Fibroblast of lung (primary cell): Measurements from ENCODE around the gene OR2A12. TPM values are rescaled to one million over a fixed set of nuclear protein-coding genes. Genes with fewer than 3 reads are reported as not detected.
A peak's percentile ranks its signal among the peaks of the same experiment; 100 is the strongest.

Source experiments
- DNase-seq, 2 donors: peaks; one replicate each; pipeline versions ENCODE4 v3.0.0 to v3.0.0-alpha.2; 2010; ENCODE audit warnings: low read depth in 2 of 2
- H2AFZ ChIP-seq: 2 replicates; pipeline ENCODE4 v1.5.1; 2012; ENCODE audit warnings: low read length, control low read depth, inconsistent platforms
- H3K27ac ChIP-seq: 2 replicates; pipeline ENCODE4 v1.5.1; 2011; ENCODE audit warnings: low read length, control low read depth; ENCODE audit not compliant: insufficient read depth
- H3K27me3 ChIP-seq: 2 replicates; pipeline ENCODE4 v1.5.1; 2011; ENCODE audit warnings: mild to moderate bottlenecking, low read length; ENCODE audit not compliant: control insufficient read depth, insufficient read depth
- H3K36me3 ChIP-seq: 2 replicates; pipeline ENCODE4 v1.5.1; 2011; ENCODE audit warnings: low read length; ENCODE audit not compliant: control insufficient read depth, insufficient read depth
- H3K4me1 ChIP-seq: 2 replicates; pipeline ENCODE4 v1.5.1; 2011; ENCODE audit warnings: low read length; ENCODE audit not compliant: control insufficient read depth, insufficient read depth; ENCODE audit errors: extremely low read depth
- H3K4me2 ChIP-seq: 2 replicates; pipeline ENCODE4 v1.5.1; 2011; ENCODE audit warnings: low read length, control low read depth; ENCODE audit not compliant: insufficient read depth; ENCODE audit errors: extremely low read depth
- H3K4me3 ChIP-seq, 4 experiments: fragments of 200-600 bp in 1 of 4; sonication (generic) in 1 of 4; replicated peaks in 1 of 4; 2 replicates each; pipeline ENCODE4 v1.5.1; 2011 to 2016; ENCODE audit warnings: low read length in 4 of 4, low read depth in 3 of 4, mild to moderate bottlenecking in 3 of 4, control low read depth in 2 of 4, inconsistent platforms in 1 of 4, mixed read lengths in 1 of 4; ENCODE audit not compliant: insufficient read depth in 1 of 4; ENCODE audit errors: control extremely low read depth in 1 of 4
- H3K79me2 ChIP-seq: 2 replicates; pipeline ENCODE4 v1.5.1; 2012; ENCODE audit warnings: mild to moderate bottlenecking, low read length, inconsistent platforms; ENCODE audit not compliant: control insufficient read depth, insufficient read depth
- H3K9ac ChIP-seq: 2 replicates; pipeline ENCODE4 v1.5.1; 2011; ENCODE audit warnings: mild to moderate bottlenecking, low read length, control low read depth; ENCODE audit not compliant: insufficient read depth
- H3K9me3 ChIP-seq: 2 replicates; pipeline ENCODE4 v1.5.1; 2012; ENCODE audit warnings: low read depth, low read length; ENCODE audit not compliant: control insufficient read depth, insufficient read depth
- H4K20me1 ChIP-seq: 2 replicates; pipeline ENCODE4 v1.5.1; 2011; ENCODE audit warnings: low read length; ENCODE audit not compliant: control insufficient read depth, insufficient read depth; ENCODE audit errors: extremely low read depth
- CTCF ChIP-seq, 2 donors: IDR thresholded peaks in 1 of 2; conservative IDR thresholded peaks in 1 of 2; 1 replicate in 1 of 2; 2 replicates in 1 of 2; pipeline ENCODE4 v1.5.1; 2011 to 2012; ENCODE audit warnings: low read length in 2 of 2, control low read depth in 1 of 2, inconsistent platforms in 1 of 2, low read depth in 1 of 2, mild to moderate bottlenecking in 1 of 2
- EZH2 ChIP-seq: IDR thresholded peaks from 2 replicates; pipeline ENCODE4 v1.5.1; 2012; ENCODE audit warnings: low read length, control low read depth, mild to moderate bottlenecking; ENCODE audit errors: missing control alignments
- polyA plus RNA-seq, 2 donors: library from polyadenylated mRNA; depleted of rRNA in 1 of 2; stranded (reverse) in 1 of 2; unstranded in 1 of 2; fragments of >200 nt; gene quantifications; 2 replicates each; pipeline ENCODE4 v1.2.1, GENCODE V29; 2011 to 2012; ENCODE audit warnings: missing spikeins in 1 of 2
- total RNA-seq: library from RNA; depleted of rRNA; stranded (reverse); fragments of >200 nt; gene quantifications from 2 replicates; pipeline ENCODE4 v1.2.1, GENCODE V29; 2014

Gene OR2A12
- total and polyA plus RNA-seq, 2 donors (not counting 1 experiment from before 2014, with no cell fraction given): not detected

GRCh38 chr7:144110272-144110671 lies 24.2 kb downstream of the OR2A12 start:
- Histone ChIP-seq H3K27me3 (no peaks in the 10 kb centered on the region), H3K9me3 (no peaks in the 10 kb centered on the region), H3K79me2 (no peaks in the 10 kb centered on the region), H3K4me1 (no peaks in the 10 kb centered on the region), H2AFZ (no peak overlapping the region), H3K9ac (no peak overlapping the region), H3K4me2 (no peak overlapping the region), H3K4me3 (no peak overlapping the region), H3K36me3 (no peaks in the 10 kb centered on the region), H3K27ac (no peak overlapping the region), H4K20me1 (no peaks in the 10 kb centered on the region)
- TF ChIP-seq CTCF (conservative IDR thresholded peaks at IDR 0.05 in 1 of 2, IDR thresholded peaks at IDR 0.05 in 1 of 2; ENCODE audit: low read depth in 1 of 2, low read length in 2 of 2) (no peak), EZH2 (no peak)
- no peak for DNase-seq

- peak in 1 of 2 donors; percentile 42 for DNase-seq
- Histone ChIP-seq H2AFZ (no peak overlapping the region), H4K20me1 (no peaks in the 10 kb centered on the region), H3K4me2 (no peak overlapping the region), H3K27ac (no peak overlapping the region), H3K4me1 (no peaks in the 10 kb centered on the region), H3K9ac (no peak overlapping the region), H3K4me3 (no peak overlapping the region), H3K27me3 (no peaks in the 10 kb centered on the region), H3K36me3 (no peaks in the 10 kb centered on the region), H3K79me2 (no peaks in the 10 kb centered on the region), H3K9me3 (no peaks in the 10 kb centered on the region)
- TF ChIP-seq CTCF (conservative IDR thresholded peaks at IDR 0.05 in 1 of 2, IDR thresholded peaks at IDR 0.05 in 1 of 2; ENCODE audit: low read depth in 1 of 2, low read length in 2 of 2) (no peak), EZH2 (no peak)
These were observed 27.6 kb downstream of the OR2A12 start for GRCh38 chr7:144113651-144114050.

- Histone ChIP-seq H3K4me2 (no peak overlapping the region), H3K4me1 (no peaks in the 10 kb centered on the region), H3K9me3 (no peaks in the 10 kb centered on the region), H4K20me1 (no peaks in the 10 kb centered on the region), H3K27ac (no peak overlapping the region), H3K9ac (no peak overlapping the region), H3K36me3 (no peaks in the 10 kb centered on the region), H2AFZ (no peak overlapping the region), H3K79me2 (no peaks in the 10 kb centered on the region), H3K27me3 (no peaks in the 10 kb centered on the region), H3K4me3 (no peak overlapping the region)
- no peak for TF ChIP-seq CTCF (conservative IDR thresholded peaks at IDR 0.05 in 1 of 2, IDR thresholded peaks at IDR 0.05 in 1 of 2; ENCODE audit: low read depth in 1 of 2, low read length in 2 of 2)
- TF ChIP-seq EZH2: no peak
- no peak for DNase-seq
These were observed 32.3 kb downstream of the OR2A12 start for GRCh38 chr7:144118341-144118740.
